ENCODE results near the gene IL4I1. TPM values are rescaled to one million over a fixed set of nuclear protein-coding genes. Genes with fewer than 3 reads are reported as not detected.

IL4I1 gene
- total and polyA plus RNA-seq, 9 donors, result 0.53 to 1.2 (median 1.0) TPM

GRCh38 chr19:49863254-49863934, 33.3 kb downstream of the IL4I1 start:
- no peak overlapping the region for H3K27ac ChIP-seq (ENCODE audit: low read length)
- peaks cover 35% of the 10 kb centered on the region for H3K4me1 ChIP-seq (ENCODE audit: control insufficient read depth, insufficient read depth, low read length)
- no peaks in the 10 kb centered on the region for H3K9me3 ChIP-seq (replicated peaks; ENCODE audit: control insufficient read depth, low read depth, low read length)
- DNase-seq, result no peak
- 90% methylated on average over 17 of the region's 24 CpGs for WGBS (ENCODE audit: insufficient coverage)
- no peak overlapping the region for H3K4me3 ChIP-seq (ENCODE audit: low read length)
- H3K36me3 ChIP-seq (ENCODE audit: control insufficient read depth, insufficient read depth, low read length), result peaks cover 57% of the 10 kb centered on the region
- no peaks in the 10 kb centered on the region for H3K27me3 ChIP-seq (ENCODE audit: control insufficient read depth, insufficient read depth, low read length)

GRCh38 chr19:49862391-49863253, 34.1 kb downstream of the IL4I1 start:
- DNase-seq, result no peak
- WGBS (ENCODE audit: insufficient coverage), result 58% methylated on average over 35 of the region's 49 CpGs
- Histone ChIP-seq H3K27ac (ENCODE audit: low read length) (no peak overlapping the region), H3K9me3 (replicated peaks; ENCODE audit: control insufficient read depth, low read depth, low read length) (no peaks in the 10 kb centered on the region), H3K36me3 (ENCODE audit: control insufficient read depth, insufficient read depth, low read length) (peaks cover 65% of the 10 kb centered on the region), H3K4me1 (ENCODE audit: control insufficient read depth, insufficient read depth, low read length) (peaks cover 29% of the 10 kb centered on the region), H3K4me3 (ENCODE audit: low read length) (no peak overlapping the region), H3K27me3 (ENCODE audit: control insufficient read depth, insufficient read depth, low read length) (no peaks in the 10 kb centered on the region)

- H3K4me3 ChIP-seq (ENCODE audit: low read length), result no peak overlapping the region
- peak; percentile 34 for DNase-seq
- no peak overlapping the region for H3K27ac ChIP-seq (ENCODE audit: low read length)
- H3K27me3 ChIP-seq (ENCODE audit: control insufficient read depth, insufficient read depth, low read length), result no peaks in the 10 kb centered on the region
- peaks cover 25% of the 10 kb centered on the region for H3K4me1 ChIP-seq (ENCODE audit: control insufficient read depth, insufficient read depth, low read length)
- peaks cover 73% of the 10 kb centered on the region for H3K36me3 ChIP-seq (ENCODE audit: control insufficient read depth, insufficient read depth, low read length)
- 75% methylated on average over 38 of the region's 60 CpGs for WGBS (ENCODE audit: insufficient coverage)
- H3K9me3 ChIP-seq (replicated peaks; ENCODE audit: control insufficient read depth, low read depth, low read length), result no peaks in the 10 kb centered on the region
Observed at GRCh38 chr19:49861541-49862378, 34.9 kb downstream of the IL4I1 start.

GRCh38 chr19:49861107-49861506, 35.6 kb downstream of the IL4I1 start:
- H3K9me3 ChIP-seq (replicated peaks; ENCODE audit: control insufficient read depth, low read depth, low read length), result no peaks in the 10 kb centered on the region
- peaks cover 19% of the 10 kb centered on the region for H3K4me1 ChIP-seq (ENCODE audit: control insufficient read depth, insufficient read depth, low read length)
- H3K36me3 ChIP-seq (ENCODE audit: control insufficient read depth, insufficient read depth, low read length), result peaks cover 80% of the 10 kb centered on the region
- peak; percentile 60 for DNase-seq
- H3K4me3 ChIP-seq (ENCODE audit: low read length), result no peak overlapping the region
- 21% methylated on average over 6 of the region's 13 CpGs for WGBS (ENCODE audit: insufficient coverage)
- H3K27me3 ChIP-seq (ENCODE audit: control insufficient read depth, insufficient read depth, low read length), result no peaks in the 10 kb centered on the region
- no peak overlapping the region for H3K27ac ChIP-seq (ENCODE audit: low read length)

GRCh38 chr19:49860336-49861102, 36.2 kb downstream of the IL4I1 start:
- Histone ChIP-seq H3K4me3 (ENCODE audit: low read length) (no peak overlapping the region), H3K36me3 (ENCODE audit: control insufficient read depth, insufficient read depth, low read length) (peaks cover 86% of the 10 kb centered on the region), H3K27me3 (ENCODE audit: control insufficient read depth, insufficient read depth, low read length) (no peaks in the 10 kb centered on the region), H3K9me3 (replicated peaks; ENCODE audit: control insufficient read depth, low read depth, low read length) (no peaks in the 10 kb centered on the region), H3K4me1 (ENCODE audit: control insufficient read depth, insufficient read depth, low read length) (peaks cover 14% of the 10 kb centered on the region), H3K27ac (ENCODE audit: low read length) (no peak overlapping the region)
- DNase-seq, result peak; percentile 26
- WGBS (ENCODE audit: insufficient coverage), result 55% methylated on average over 17 of the region's 17 CpGs

GRCh38 chr19:49859682-49860335, 36.9 kb downstream of the IL4I1 start:
- H3K27ac ChIP-seq (ENCODE audit: low read length), result no peak overlapping the region
- H3K4me3 ChIP-seq (ENCODE audit: low read length), result no peak overlapping the region
- peaks cover 10% of the 10 kb centered on the region for H3K4me1 ChIP-seq (ENCODE audit: control insufficient read depth, insufficient read depth, low read length)
- no peaks in the 10 kb centered on the region for H3K9me3 ChIP-seq (replicated peaks; ENCODE audit: control insufficient read depth, low read depth, low read length)
- peak; percentile 29 for DNase-seq
- H3K36me3 ChIP-seq (ENCODE audit: control insufficient read depth, insufficient read depth, low read length), result peaks cover 90% of the 10 kb centered on the region
- H3K27me3 ChIP-seq (ENCODE audit: control insufficient read depth, insufficient read depth, low read length), result no peaks in the 10 kb centered on the region
- WGBS (ENCODE audit: insufficient coverage), result 63% methylated on average over 16 of the region's 22 CpGs

GRCh38 chr19:49858088-49858985, 38.4 kb downstream of the IL4I1 start:
- H3K4me3 ChIP-seq (ENCODE audit: low read length), result no peak overlapping the region
- no peaks in the 10 kb centered on the region for H3K9me3 ChIP-seq (replicated peaks; ENCODE audit: control insufficient read depth, low read depth, low read length)
- H3K4me1 ChIP-seq (ENCODE audit: control insufficient read depth, insufficient read depth, low read length), result peaks cover 23% of the 10 kb centered on the region
- whole genome bisulfite sequencing (ENCODE audit: insufficient coverage), result 74% methylated on average over 27 of the region's 37 CpGs
- no peaks in the 10 kb centered on the region for H3K27me3 ChIP-seq (ENCODE audit: control insufficient read depth, insufficient read depth, low read length)
- peaks cover 89% of the 10 kb centered on the region for H3K36me3 ChIP-seq (ENCODE audit: control insufficient read depth, insufficient read depth, low read length)
- no peak for DNase-seq
- H3K27ac ChIP-seq (ENCODE audit: low read length), result no peak overlapping the region

- 67% methylated on average over 4 of the region's 5 CpGs for WGBS (ENCODE audit: insufficient coverage)
- H3K27ac ChIP-seq (ENCODE audit: low read length), result no peak overlapping the region
- no peak overlapping the region for H3K4me3 ChIP-seq (ENCODE audit: low read length)
- H3K27me3 ChIP-seq (ENCODE audit: control insufficient read depth, insufficient read depth, low read length), result no peaks in the 10 kb centered on the region
- peaks cover 29% of the 10 kb centered on the region for H3K4me1 ChIP-seq (ENCODE audit: control insufficient read depth, insufficient read depth, low read length)
- peaks cover 84% of the 10 kb centered on the region for H3K36me3 ChIP-seq (ENCODE audit: control insufficient read depth, insufficient read depth, low read length)
- DNase-seq, result no peak
- H3K9me3 ChIP-seq (replicated peaks; ENCODE audit: control insufficient read depth, low read depth, low read length), result no peaks in the 10 kb centered on the region
Observed at GRCh38 chr19:49857838-49858087, 38.9 kb downstream of the IL4I1 start.

Measured in muscle of leg (tissue), 11 donors.